ENCODE data around the gene KATNB1.

- TF ChIP-seq CTCF (conservative IDR thresholded peaks at IDR 0.05): no peak
- TF ChIP-seq ZFX (IDR thresholded peaks at IDR 0.05): no peak
Measured at GRCh38 chr16:57730771-57731730, 4.5 kb upstream of the KATNB1 start.
